ENCODE data around the gene OR2T8.

DNA sequence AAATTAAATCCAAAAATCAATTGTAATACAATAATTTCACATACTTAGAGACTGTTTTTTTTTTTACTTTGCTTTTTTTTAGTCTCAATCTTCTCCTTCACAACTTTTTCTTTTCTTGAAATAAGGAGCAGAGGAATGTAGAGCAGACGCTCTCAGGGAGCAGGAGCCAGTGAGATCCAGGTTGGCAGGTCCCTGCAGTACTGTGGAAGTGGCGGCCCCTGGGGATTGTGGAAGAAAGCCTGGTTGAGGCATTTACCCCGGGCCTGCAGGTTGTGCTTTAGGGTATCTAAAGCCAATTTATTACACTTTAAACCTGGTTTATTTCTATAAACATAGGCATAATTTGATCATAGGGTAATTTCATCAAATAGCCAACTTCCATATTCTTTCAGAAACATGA, 3.9 kb downstream of the OR2T8 start:
- TF ChIP-seq, protein P1, sequence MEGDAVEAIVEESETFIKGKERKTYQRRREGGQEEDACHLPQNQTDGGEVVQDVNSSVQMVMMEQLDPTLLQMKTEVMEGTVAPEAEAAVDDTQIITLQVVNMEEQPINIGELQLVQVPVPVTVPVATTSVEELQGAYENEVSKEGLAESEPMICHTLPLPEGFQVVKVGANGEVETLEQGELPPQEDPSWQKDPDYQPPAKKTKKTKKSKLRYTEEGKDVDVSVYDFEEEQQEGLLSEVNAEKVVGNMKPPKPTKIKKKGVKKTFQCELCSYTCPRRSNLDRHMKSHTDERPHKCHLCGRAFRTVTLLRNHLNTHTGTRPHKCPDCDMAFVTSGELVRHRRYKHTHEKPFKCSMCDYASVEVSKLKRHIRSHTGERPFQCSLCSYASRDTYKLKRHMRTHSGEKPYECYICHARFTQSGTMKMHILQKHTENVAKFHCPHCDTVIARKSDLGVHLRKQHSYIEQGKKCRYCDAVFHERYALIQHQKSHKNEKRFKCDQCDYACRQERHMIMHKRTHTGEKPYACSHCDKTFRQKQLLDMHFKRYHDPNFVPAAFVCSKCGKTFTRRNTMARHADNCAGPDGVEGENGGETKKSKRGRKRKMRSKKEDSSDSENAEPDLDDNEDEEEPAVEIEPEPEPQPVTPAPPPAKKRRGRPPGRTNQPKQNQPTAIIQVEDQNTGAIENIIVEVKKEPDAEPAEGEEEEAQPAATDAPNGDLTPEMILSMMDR (IDR thresholded peaks at IDR 0.05; ENCODE audit: low read depth, low read length, poor library complexity, severe bottlenecking): no peak
- no peak for TF ChIP-seq EZH2phosphoT487 (IDR thresholded peaks at IDR 0.05; ENCODE audit: borderline replicate concordance, low read length)
